Natural killer cell (primary cell): Measurements from ENCODE around the gene MOSPD2. TPM values are rescaled to one million over a fixed set of nuclear protein-coding genes. Genes with fewer than 3 reads are reported as not detected.

Experiments used
- ATAC-seq, 3 donors: fragments of 150-1000 bp in 2 of 3; fragments of 200-7000 bp in 1 of 3; cut with Tn5 transposase; 1 replicate in 1 of 3; 2 replicates in 2 of 3; pipeline ENCODE4 v1.10.0; 2021; ENCODE audit warnings: mild to moderate bottlenecking in 2 of 3, moderate library complexity in 2 of 3
- DNase-seq, 2 donors: peaks; one replicate each; pipeline versions ENCODE4 v3.0.0 to v3.0.0-alpha.2; 2013 to 2021; ENCODE audit warnings: mixed read lengths in 1 of 2
- H3K27ac ChIP-seq: one replicate; pipeline ENCODE4 v1.5.1; 2013; ENCODE audit warnings: mild to moderate bottlenecking, low read length
- H3K27me3 ChIP-seq: one replicate; pipeline ENCODE4 v1.6.1; 2013; ENCODE audit warnings: low read length; ENCODE audit not compliant: control insufficient read depth, insufficient read depth
- H3K36me3 ChIP-seq: one replicate; pipeline ENCODE4 v1.6.1; 2013; ENCODE audit warnings: low read length; ENCODE audit not compliant: control insufficient read depth, insufficient read depth
- H3K4me1 ChIP-seq: one replicate; pipeline ENCODE4 v1.6.1; 2013; ENCODE audit warnings: low read length; ENCODE audit not compliant: control insufficient read depth, insufficient read depth
- H3K4me3 ChIP-seq: one replicate; pipeline ENCODE4 v1.5.1; 2013; ENCODE audit warnings: low read length
- H3K9me3 ChIP-seq: one replicate; pipeline ENCODE4 v1.6.1; 2013; ENCODE audit warnings: low read length; ENCODE audit not compliant: control insufficient read depth, insufficient read depth
- H3K27ac Mint-ChIP-seq, 2 donors: one replicate each; pipeline ENCODE4 v1.8.0; 2022; ENCODE audit warnings: mild to moderate bottlenecking in 2 of 2, mixed read lengths in 2 of 2, moderate library complexity in 1 of 2
- H3K27me3 Mint-ChIP-seq, 2 donors: one replicate each; pipeline ENCODE4 v1.8.0; 2022; ENCODE audit warnings: low read depth in 2 of 2, mixed read lengths in 2 of 2
- H3K36me3 Mint-ChIP-seq: one replicate; pipeline ENCODE4 v1.8.0; 2022; ENCODE audit warnings: mixed read lengths
- H3K4me1 Mint-ChIP-seq, 2 donors: one replicate each; pipeline ENCODE4 v1.8.0; 2022; ENCODE audit warnings: mixed read lengths in 2 of 2
- H3K4me3 Mint-ChIP-seq: one replicate; pipeline ENCODE4 v1.8.0; 2022; ENCODE audit warnings: mild to moderate bottlenecking, moderate library complexity, mixed read lengths
- H3K9me3 Mint-ChIP-seq, 2 donors: one replicate each; pipeline ENCODE4 v1.8.0; 2022; ENCODE audit warnings: mixed read lengths in 2 of 2
- WGBS: methylation state at CpG from one replicate; pipeline ENCODE4 v1.1.7; 2013; ENCODE audit warnings: missing lambda C conversion rate; ENCODE audit not compliant: insufficient coverage; 5-methylcytosine and 5-hydroxymethylcytosine counted together
- intact Hi-C: fragments of 100-400 bp; cut with micrococcal nuclease; formaldehyde crosslinking; loops from one replicate; pipeline ENCODE4 v1.14.2; 2022
- total RNA-seq, 4 donors: library from RNA; stranded (reverse); fragments of 120-200 nt in 1 of 4; gene quantifications; one replicate each; pipeline versions ENCODE4 v1.2.3 to v1.2.4, GENCODE V29; 2013 to 2022
- TF ChIP-seq, protein P1 (sequence below): fragments of 200-600 bp; IDR thresholded peaks from one replicate; pipeline ENCODE4 v1.8.0; 2022; ENCODE audit warnings: antibody characterized with exemption

MOSPD2 gene
- total RNA-seq, 3 donors from 2014 or later (not counting 1 experiment from before 2014, with no cell fraction given): 10.5 to 18.0 (median 11.2) TPM

GRCh38 chrX:14913241-14913640 is 40.0 kb downstream of the MOSPD2 start:
- no peaks in the 10 kb centered on the region for H3K4me1 ChIP-seq
- H3K27ac ChIP-seq: no peak overlapping the region
- no peak overlapping the region for H3K27ac Mint-ChIP-seq
- H3K4me3 ChIP-seq: no peak overlapping the region
- H3K36me3 Mint-ChIP-seq: peaks cover 11% of the 10 kb centered on the region
- TF ChIP-seq, protein P1, sequence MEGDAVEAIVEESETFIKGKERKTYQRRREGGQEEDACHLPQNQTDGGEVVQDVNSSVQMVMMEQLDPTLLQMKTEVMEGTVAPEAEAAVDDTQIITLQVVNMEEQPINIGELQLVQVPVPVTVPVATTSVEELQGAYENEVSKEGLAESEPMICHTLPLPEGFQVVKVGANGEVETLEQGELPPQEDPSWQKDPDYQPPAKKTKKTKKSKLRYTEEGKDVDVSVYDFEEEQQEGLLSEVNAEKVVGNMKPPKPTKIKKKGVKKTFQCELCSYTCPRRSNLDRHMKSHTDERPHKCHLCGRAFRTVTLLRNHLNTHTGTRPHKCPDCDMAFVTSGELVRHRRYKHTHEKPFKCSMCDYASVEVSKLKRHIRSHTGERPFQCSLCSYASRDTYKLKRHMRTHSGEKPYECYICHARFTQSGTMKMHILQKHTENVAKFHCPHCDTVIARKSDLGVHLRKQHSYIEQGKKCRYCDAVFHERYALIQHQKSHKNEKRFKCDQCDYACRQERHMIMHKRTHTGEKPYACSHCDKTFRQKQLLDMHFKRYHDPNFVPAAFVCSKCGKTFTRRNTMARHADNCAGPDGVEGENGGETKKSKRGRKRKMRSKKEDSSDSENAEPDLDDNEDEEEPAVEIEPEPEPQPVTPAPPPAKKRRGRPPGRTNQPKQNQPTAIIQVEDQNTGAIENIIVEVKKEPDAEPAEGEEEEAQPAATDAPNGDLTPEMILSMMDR: no peak
- H3K4me1 Mint-ChIP-seq: no peaks in the 10 kb centered on the region
- H3K27me3 ChIP-seq: no peaks in the 10 kb centered on the region
- ATAC-seq (no peak), DNase-seq (no peak)
- no peaks in the 10 kb centered on the region for H3K9me3 ChIP-seq
- H3K27me3 Mint-ChIP-seq: no peaks in the 10 kb centered on the region
- H3K4me3 Mint-ChIP-seq: no peak overlapping the region
- WGBS: no CpG with 5 or more reads among the region's 2 CpGs
- peaks cover 28% of the 10 kb centered on the region for H3K36me3 ChIP-seq
- H3K9me3 Mint-ChIP-seq: no peaks in the 10 kb centered on the region
- intact Hi-C loops: no loop called here

DNA sequence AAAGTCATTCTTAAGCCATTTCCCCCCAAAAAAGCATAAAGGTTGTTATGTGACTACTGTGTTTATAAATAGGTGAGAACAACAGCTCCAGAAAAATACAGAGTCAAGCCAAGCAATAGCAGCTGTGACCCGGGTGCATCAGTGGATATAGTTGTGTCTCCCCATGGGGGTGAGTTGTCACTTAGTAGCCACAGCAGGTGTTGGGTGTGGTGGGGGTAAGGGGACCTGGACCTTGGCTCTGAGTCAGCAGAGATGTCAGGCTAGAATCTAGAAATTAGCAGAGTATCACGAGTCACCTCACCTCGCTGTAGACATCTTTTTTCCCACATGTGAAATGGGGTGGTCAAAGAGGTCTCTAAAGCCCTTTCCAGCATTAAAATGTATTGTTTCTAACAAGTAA is 42.4 kb downstream of the MOSPD2 start:
- no peak overlapping the region for H3K27ac Mint-ChIP-seq
- ATAC-seq (no peak), DNase-seq (no peak)
- Histone ChIP-seq H3K9me3 (no peaks in the 10 kb centered on the region), H3K4me3 (no peak overlapping the region), H3K36me3 (peaks cover 28% of the 10 kb centered on the region), H3K4me1 (no peaks in the 10 kb centered on the region), H3K27ac (no peak overlapping the region), H3K27me3 (no peaks in the 10 kb centered on the region)
- H3K36me3 Mint-ChIP-seq: peaks cover 6% of the 10 kb centered on the region
- H3K9me3 Mint-ChIP-seq: no peaks in the 10 kb centered on the region
- H3K27me3 Mint-ChIP-seq: no peaks in the 10 kb centered on the region
- H3K4me3 Mint-ChIP-seq: no peak overlapping the region
- WGBS: 95% methylated on average over 3 of the region's 3 CpGs
- TF ChIP-seq, protein P1: no peak
- intact Hi-C loops: no loop called here
- H3K4me1 Mint-ChIP-seq: no peaks in the 10 kb centered on the region

DNA sequence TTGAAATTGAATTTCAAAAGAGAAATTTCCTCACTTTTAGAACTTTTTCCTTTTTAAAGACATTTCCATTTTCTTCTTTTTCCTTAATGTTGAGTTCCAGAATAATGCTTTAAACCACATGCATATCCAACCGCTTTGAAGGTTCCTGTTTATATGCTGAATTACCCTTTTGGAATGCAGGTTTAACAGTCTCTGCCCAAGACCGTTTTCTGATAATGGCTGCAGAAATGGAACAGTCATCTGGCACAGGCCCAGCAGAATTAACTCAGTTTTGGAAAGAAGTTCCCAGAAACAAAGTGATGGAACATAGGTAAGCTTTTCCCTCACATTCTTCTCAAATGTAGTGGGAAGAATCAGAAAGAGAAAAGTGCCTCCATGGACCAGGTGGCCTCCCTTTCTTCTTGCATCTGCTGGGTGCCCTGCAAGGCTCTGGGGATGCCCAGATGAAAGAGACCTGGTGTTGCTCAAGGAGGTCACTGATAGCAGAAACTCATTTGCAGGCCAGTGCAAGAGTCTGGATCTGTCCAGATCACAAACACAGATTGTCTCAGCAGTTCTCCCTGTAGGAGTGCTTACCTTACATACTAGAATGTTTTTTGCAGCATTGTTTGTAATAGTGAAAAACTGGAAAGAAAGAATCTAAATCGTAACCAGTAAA is 42.9 kb downstream of the MOSPD2 start:
- DNase-seq (no peak), ATAC-seq (no peak)
- WGBS: 93% methylated on average over 2 of the region's 3 CpGs
- Mint-ChIP-seq H3K27ac (no peak overlapping the region), H3K27me3 (no peaks in the 10 kb centered on the region), H3K4me1 (no peaks in the 10 kb centered on the region), H3K9me3 (no peaks in the 10 kb centered on the region), H3K36me3 (peaks cover under 1% of the 10 kb centered on the region), H3K4me3 (no peak overlapping the region)
- TF ChIP-seq, protein P1: no peak
- no peaks in the 10 kb centered on the region for H3K27me3 ChIP-seq
- H3K4me3 ChIP-seq: no peak overlapping the region
- no peak overlapping the region for H3K27ac ChIP-seq
- intact Hi-C loops: no loop called here
- H3K9me3 ChIP-seq: no peaks in the 10 kb centered on the region
- peaks cover 27% of the 10 kb centered on the region for H3K36me3 ChIP-seq
- H3K4me1 ChIP-seq: no peaks in the 10 kb centered on the region

- Mint-ChIP-seq H3K27me3 (no peaks in the 10 kb centered on the region), H3K9me3 (no peaks in the 10 kb centered on the region), H3K4me1 (no peaks in the 10 kb centered on the region), H3K36me3 (no peaks in the 10 kb centered on the region), H3K27ac (no peak overlapping the region), H3K4me3 (no peak overlapping the region)
- no peak overlapping the region for H3K4me3 ChIP-seq
- peaks cover 15% of the 10 kb centered on the region for H3K36me3 ChIP-seq
- no peaks in the 10 kb centered on the region for H3K4me1 ChIP-seq
- H3K9me3 ChIP-seq: no peaks in the 10 kb centered on the region
- WGBS: no CpG with 5 or more reads among the region's 2 CpGs
- no peak for ATAC-seq
- no peak for DNase-seq
- no peaks in the 10 kb centered on the region for H3K27me3 ChIP-seq
- H3K27ac ChIP-seq: no peak overlapping the region
- intact Hi-C loops: no loop called here
- TF ChIP-seq, protein P1: no peak
Observed at GRCh38 chrX:14919407-14919806, 46.2 kb downstream of the MOSPD2 start.
